BE2C (cell line): ENCODE data around the gene HMG20B.

Source experiments
- DNase-seq: peaks from one replicate; pipeline ENCODE4 v3.0.0-alpha.2; 2020
- H3K27me3 ChIP-seq: fragments of 250-450 bp; sonication (Bioruptor Pico); 2 replicates; pipeline ENCODE4 v1.5.1; 2020; ENCODE audit warnings: mild to moderate bottlenecking
- H3K36me3 ChIP-seq: fragments of 250-450 bp; sonication (Bioruptor Pico); 2 replicates; pipeline ENCODE4 v1.5.1; 2020; ENCODE audit warnings: mild to moderate bottlenecking
- H3K4me1 ChIP-seq: fragments of 250-450 bp; sonication (Bioruptor Pico); 2 replicates; pipeline ENCODE4 v1.5.1; 2020
- H3K4me3 ChIP-seq: 2 replicates; pipeline ENCODE4 v1.5.1; 2011; ENCODE audit warnings: low read depth, low read length
- H3K9me3 ChIP-seq: fragments of 250-450 bp; sonication (Bioruptor Pico); 2 replicates; pipeline ENCODE4 v1.5.1; 2020
- TF ChIP-seq, protein P1 (sequence below): IDR thresholded peaks from 2 replicates; pipeline ENCODE4 v1.5.1; 2012; ENCODE audit warnings: mild to moderate bottlenecking, low read depth, low read length

Gene HMG20B

DNA sequence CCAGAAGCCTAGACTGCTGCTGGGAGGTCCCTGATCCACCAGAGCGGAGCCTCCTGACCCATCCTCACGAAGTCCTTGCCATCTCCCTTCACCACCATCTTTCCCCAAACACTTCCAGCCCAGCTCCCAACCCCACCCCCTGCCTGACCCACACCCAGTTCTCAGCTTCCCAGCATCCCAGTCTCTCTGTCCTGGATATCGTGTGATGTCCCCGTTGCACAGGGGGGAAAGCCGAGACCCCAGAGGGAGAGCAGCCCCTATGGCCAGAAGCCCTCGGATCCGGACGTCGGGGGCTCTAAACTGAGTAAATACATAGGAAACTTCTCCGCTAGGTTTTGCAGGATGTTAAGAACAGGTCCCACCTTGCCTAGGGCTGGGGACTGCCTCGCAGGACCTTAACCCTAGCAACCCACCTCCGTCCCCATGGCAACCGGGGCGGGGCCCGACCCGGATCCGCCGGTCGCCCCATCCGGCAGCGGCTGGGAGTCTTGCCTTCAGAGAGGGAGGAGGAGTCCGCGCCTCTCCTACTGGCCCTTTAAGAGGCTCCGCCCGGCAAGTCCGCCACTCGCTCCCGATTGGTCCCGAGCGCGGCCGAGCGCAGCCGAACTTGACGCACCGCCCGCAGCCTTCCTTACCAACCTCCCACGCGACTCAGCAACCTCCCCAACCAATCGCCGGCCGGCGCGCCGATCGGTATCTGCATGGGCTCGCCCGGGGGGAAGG, 451 bp upstream of the HMG20B start:
- TF ChIP-seq, protein P1, sequence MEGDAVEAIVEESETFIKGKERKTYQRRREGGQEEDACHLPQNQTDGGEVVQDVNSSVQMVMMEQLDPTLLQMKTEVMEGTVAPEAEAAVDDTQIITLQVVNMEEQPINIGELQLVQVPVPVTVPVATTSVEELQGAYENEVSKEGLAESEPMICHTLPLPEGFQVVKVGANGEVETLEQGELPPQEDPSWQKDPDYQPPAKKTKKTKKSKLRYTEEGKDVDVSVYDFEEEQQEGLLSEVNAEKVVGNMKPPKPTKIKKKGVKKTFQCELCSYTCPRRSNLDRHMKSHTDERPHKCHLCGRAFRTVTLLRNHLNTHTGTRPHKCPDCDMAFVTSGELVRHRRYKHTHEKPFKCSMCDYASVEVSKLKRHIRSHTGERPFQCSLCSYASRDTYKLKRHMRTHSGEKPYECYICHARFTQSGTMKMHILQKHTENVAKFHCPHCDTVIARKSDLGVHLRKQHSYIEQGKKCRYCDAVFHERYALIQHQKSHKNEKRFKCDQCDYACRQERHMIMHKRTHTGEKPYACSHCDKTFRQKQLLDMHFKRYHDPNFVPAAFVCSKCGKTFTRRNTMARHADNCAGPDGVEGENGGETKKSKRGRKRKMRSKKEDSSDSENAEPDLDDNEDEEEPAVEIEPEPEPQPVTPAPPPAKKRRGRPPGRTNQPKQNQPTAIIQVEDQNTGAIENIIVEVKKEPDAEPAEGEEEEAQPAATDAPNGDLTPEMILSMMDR: no peak
- H3K4me3 ChIP-seq: peak overlapping the region; percentile 62

DNA sequence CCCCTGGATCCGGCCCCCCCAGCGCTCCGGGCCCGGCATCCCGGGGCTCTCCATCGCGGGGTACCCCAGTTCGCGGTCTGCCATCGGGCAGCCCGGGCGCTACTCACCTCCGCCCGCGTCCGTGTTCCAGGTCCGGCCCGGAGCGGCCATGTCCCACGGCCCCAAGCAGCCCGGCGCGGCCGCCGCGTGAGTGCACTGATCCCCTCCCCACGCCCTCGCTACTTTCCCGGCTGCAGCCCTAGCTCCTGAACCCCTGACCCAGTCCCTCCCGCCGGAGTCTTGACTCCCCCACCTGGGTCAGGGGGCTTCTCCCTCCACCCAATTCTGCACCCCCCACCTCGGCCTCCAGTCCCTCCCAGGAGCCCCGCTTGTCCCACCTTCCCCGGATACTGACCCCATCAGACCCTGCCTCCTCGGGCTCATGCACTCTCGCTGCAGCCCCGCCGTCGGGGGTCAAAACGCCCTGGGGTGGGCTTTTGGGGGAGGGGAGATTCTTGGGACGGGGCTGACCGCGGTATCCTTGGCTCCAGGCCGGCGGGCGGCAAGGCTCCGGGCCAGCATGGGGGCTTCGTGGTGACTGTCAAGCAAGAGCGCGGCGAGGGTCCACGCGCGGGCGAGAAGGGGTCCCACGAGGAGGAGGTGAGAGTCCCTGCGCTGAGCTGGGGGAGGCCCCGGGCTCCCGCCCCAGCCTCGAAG, 566 bp downstream of the HMG20B start:
- Histone ChIP-seq H3K9me3 (no peaks in the 10 kb centered on the region), H3K4me3 (peak overlapping the region; percentile 79), H3K4me1 (peaks cover 9% of the 10 kb centered on the region), H3K36me3 (peaks cover 7% of the 10 kb centered on the region; the same call in 1 of the 2 replicates), H3K27me3 (no peaks in the 10 kb centered on the region)
- DNase-seq: peak; percentile 46
- TF ChIP-seq, protein P1: no peak

More for the DNA sequence above, 451 bp upstream of the HMG20B start:
- H3K4me1 ChIP-seq: peaks cover 9% of the 10 kb centered on the region
- peaks cover 7% of the 10 kb centered on the region; the same call in 1 of the 2 replicates for H3K36me3 ChIP-seq
- peak; percentile 100 for DNase-seq
- no peaks in the 10 kb centered on the region for H3K9me3 ChIP-seq
- no peaks in the 10 kb centered on the region for H3K27me3 ChIP-seq

DNA sequence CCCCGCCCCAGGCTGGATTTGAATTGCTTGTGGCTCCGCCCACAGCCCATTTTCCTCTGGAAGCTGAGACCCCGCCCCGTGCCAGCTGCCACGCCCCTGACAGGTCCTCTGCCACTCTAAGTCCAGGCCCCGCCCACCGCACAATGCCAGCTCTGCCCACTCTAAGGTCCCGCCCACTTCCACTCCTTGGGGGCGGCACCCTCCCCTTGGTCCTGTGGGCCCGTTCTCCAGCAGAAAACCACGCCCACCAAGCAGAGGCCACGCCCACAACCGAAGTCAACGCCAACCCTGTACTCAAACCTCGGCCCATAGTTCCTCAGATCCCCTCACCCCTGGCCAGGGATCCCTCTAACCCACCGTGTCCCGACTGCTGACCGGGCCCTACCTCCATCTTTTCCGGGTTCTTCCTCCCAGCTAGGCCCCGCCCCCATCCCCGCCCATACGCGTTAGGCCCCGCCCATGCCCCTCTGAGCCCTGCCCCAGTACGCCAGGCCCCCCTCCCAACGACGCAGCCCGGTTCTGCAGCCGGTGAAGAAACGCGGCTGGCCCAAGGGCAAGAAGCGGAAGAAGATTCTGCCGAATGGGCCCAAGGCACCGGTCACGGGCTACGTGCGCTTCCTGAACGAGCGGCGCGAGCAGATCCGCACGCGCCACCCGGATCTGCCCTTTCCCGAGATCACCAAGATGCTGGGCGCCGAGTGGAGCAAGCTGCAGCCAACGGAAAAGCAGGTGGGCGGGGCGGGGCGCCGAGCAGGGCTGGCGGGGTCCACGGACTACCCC, 1.3 kb downstream of the HMG20B start:
- Histone ChIP-seq H3K27me3 (no peaks in the 10 kb centered on the region), H3K9me3 (no peaks in the 10 kb centered on the region), H3K36me3 (peaks cover 7% of the 10 kb centered on the region; the same call in 1 of the 2 replicates), H3K4me1 (peaks cover 9% of the 10 kb centered on the region), H3K4me3 (peak overlapping the region; percentile 79)
- TF ChIP-seq, protein P1: no peak
- peak; percentile 100 for DNase-seq

DNA sequence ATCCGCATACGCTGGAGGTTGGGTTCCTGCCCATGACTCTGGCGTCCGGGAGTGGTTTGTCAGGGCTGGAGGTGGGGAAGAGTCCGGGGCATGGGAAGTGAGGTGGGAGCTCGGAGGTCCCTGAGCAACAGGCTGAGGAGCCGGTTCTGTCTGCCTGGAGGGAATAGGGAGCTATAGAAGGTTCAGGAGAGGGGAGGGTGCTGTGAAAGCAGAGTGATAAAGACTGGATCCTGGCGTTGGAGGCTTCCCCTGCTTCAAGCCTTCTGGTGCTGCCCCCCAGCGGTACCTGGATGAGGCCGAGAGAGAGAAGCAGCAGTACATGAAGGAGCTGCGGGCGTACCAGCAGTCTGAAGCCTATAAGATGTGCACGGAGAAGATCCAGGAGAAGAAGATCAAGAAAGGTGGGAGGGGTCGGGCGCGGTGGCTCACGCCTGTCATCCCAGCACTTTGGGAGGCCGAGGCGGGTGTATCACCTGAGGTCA, 2.6 kb downstream of the HMG20B start:
- TF ChIP-seq, protein P1: 0 out of 2 replicates have a peak, but pooled peaks have one; percentile 19
- no peak for DNase-seq
- Histone ChIP-seq H3K9me3 (no peaks in the 10 kb centered on the region), H3K4me3 (no peak overlapping the region), H3K36me3 (peaks cover 7% of the 10 kb centered on the region; the same call in 1 of the 2 replicates), H3K27me3 (no peaks in the 10 kb centered on the region), H3K4me1 (peaks cover 12% of the 10 kb centered on the region)

DNA sequence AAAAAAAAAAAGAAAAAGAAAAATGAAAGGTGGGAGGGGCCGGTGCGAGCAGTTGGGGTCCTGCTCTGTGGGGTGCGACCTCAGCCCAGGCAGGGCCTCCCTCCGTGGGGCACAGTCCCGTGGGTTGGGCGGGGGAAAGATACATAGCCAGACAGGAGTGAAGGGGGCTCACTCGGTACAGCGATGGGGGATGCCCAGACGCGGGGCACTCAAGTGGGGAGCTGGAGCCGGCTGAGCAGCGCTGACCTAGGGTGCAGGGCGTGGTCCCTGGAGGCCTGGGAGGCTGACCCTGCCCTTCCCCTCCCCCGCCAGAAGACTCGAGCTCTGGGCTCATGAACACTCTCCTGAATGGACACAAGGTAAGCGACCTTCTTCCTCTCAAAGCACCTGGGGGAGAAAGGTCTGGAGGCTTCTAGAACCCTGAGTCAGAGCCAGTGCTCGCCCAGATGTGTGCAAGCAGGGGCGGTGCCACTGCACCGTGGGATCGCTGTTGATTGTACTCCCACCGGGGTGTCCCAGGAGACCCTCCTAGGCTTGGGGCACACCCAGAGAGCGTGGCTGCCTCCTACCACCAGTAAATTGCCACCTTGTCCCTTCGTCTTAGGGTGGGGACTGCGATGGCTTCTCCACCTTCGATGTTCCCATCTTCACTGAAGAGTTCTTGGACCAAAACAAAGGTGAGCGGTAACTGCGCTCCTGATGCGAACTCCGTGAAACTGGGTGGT, 3.4 kb downstream of the HMG20B start:
- peaks cover 14% of the 10 kb centered on the region for H3K4me1 ChIP-seq
- H3K4me3 ChIP-seq: peak overlapping the region; percentile 53
- no peaks in the 10 kb centered on the region for H3K27me3 ChIP-seq
- H3K36me3 ChIP-seq: peaks cover 7% of the 10 kb centered on the region; the same call in 1 of the 2 replicates
- no peak for DNase-seq
- no peaks in the 10 kb centered on the region for H3K9me3 ChIP-seq
- TF ChIP-seq, protein P1: no peak
